Uterus (tissue), 4 donors: ENCODE measurements around the gene BAHCC1. TPM values are rescaled to one million over a fixed set of nuclear protein-coding genes. Genes with fewer than 3 reads are reported as not detected.

Source experiments
- DNase-seq, 2 donors: peaks; one replicate each; pipeline ENCODE4 v3.0.0-alpha.2; 2019 to 2020
- H3K27ac ChIP-seq, 2 donors: fragments of 200-600 bp; sonication (generic); 1 replicate in 1 of 2; 2 replicates in 1 of 2; pipeline ENCODE4 v1.5.1; 2016 to 2018
- H3K27me3 ChIP-seq, 2 donors: fragments of 200-600 bp; sonication (generic); one replicate each; pipeline ENCODE4 v1.5.1; 2018 to 2019; ENCODE audit warnings: control low read depth in 1 of 2
- H3K36me3 ChIP-seq, 2 donors: fragments of 200-600 bp; sonication (generic); one replicate each; pipeline ENCODE4 v1.5.1; 2019; ENCODE audit warnings: control low read depth in 1 of 2
- H3K4me1 ChIP-seq, 2 donors: fragments of 200-600 bp; sonication (generic); one replicate each; pipeline ENCODE4 v1.5.1; 2018 to 2019; ENCODE audit warnings: control low read depth in 1 of 2
- H3K4me3 ChIP-seq, 2 donors: fragments of 200-600 bp; sonication (generic); 1 replicate in 1 of 2; 2 replicates in 1 of 2; pipeline ENCODE4 v1.5.1; 2018 to 2019; ENCODE audit warnings: mild to moderate bottlenecking in 1 of 2
- H3K9me3 ChIP-seq, 2 donors: fragments of 200-600 bp; sonication (generic); one replicate each; pipeline ENCODE4 v1.5.1; 2019; ENCODE audit warnings: control low read depth in 1 of 2
- POLR2A ChIP-seq, 2 donors: fragments of 450-650 bp; IDR thresholded peaks; one replicate each; pipeline ENCODE4 v1.6.1; 2016; ENCODE audit warnings: antibody characterized with exemption in 2 of 2, mild to moderate bottlenecking in 1 of 2, moderate library complexity in 1 of 2
- intact Hi-C: fragments of 100-400 bp; cut with DNase I; formaldehyde crosslinking; loops from one replicate; pipeline ENCODE4 v1.15.1; 2023; ENCODE audit warnings: low total_unique reads
- total RNA-seq, 4 donors: library from RNA; depleted of rRNA in 3 of 4; stranded (reverse); fragments of >200 nt in 3 of 4; gene quantifications; one replicate each; pipeline versions ENCODE4 v1.1.0 to v1.2.4, GENCODE V29; 2014 to 2023
- TF ChIP-seq, protein P1 (sequence below), 4 experiments: fragments of 200-600 bp in 2 of 4; fragments of 450-650 bp in 2 of 4; sonication (generic) in 2 of 4; IDR thresholded peaks; one replicate each; pipeline ENCODE4 v1.5.1; 2016 to 2019; ENCODE audit warnings: antibody characterized with exemption in 4 of 4, mild to moderate bottlenecking in 2 of 4, moderate library complexity in 1 of 4
- donor health status: DM: yes; HTN: yes; CAD: no.

BAHCC1 gene
- total RNA-seq, 4 donors from 2014 or later: 1.5 to 34.1 (median 8.5) TPM

GRCh38 chr17:81455387-81455786 lies 60.1 kb downstream of the BAHCC1 start:
- Histone ChIP-seq H3K9me3 (no peaks in the 10 kb centered on the region), H3K36me3 (no peaks in the 10 kb centered on the region), H3K27me3 (no peaks in the 10 kb centered on the region), H3K4me1 (no peaks in the 10 kb centered on the region), H3K27ac (no peak overlapping the region), H3K4me3 (no peak overlapping the region)
- TF ChIP-seq, protein P1, sequence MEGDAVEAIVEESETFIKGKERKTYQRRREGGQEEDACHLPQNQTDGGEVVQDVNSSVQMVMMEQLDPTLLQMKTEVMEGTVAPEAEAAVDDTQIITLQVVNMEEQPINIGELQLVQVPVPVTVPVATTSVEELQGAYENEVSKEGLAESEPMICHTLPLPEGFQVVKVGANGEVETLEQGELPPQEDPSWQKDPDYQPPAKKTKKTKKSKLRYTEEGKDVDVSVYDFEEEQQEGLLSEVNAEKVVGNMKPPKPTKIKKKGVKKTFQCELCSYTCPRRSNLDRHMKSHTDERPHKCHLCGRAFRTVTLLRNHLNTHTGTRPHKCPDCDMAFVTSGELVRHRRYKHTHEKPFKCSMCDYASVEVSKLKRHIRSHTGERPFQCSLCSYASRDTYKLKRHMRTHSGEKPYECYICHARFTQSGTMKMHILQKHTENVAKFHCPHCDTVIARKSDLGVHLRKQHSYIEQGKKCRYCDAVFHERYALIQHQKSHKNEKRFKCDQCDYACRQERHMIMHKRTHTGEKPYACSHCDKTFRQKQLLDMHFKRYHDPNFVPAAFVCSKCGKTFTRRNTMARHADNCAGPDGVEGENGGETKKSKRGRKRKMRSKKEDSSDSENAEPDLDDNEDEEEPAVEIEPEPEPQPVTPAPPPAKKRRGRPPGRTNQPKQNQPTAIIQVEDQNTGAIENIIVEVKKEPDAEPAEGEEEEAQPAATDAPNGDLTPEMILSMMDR (IDR thresholded peaks at IDR 0.05): no peak
- TF ChIP-seq POLR2A (IDR thresholded peaks at IDR 0.05): no peak
- DNase-seq: no peak
- intact Hi-C loops: no loop called here

DNA sequence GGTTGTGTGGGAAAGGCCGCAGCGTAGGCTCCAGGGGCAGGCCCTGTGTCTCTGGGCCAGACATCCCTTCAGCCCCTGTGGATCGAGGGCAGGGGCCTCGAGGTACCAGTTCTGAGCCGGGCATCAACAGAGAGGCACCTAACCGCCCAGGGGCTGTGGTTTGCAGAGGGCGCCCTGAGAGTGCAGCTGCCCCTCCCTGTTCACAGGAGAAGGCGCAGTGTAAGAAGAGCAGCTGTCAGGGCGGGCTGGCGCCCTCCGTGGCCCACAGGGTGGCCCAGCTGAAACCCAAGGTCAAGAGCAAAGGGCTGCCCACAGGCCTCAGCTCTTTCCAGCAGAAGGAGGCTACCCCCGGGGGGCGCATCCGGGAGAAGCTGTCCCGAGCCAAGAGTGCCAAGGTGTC lies 60.8 kb downstream of the BAHCC1 start:
- Histone ChIP-seq H3K4me1 (no peaks in the 10 kb centered on the region), H3K36me3 (no peaks in the 10 kb centered on the region), H3K27me3 (no peaks in the 10 kb centered on the region), H3K27ac (no peak overlapping the region), H3K9me3 (no peaks in the 10 kb centered on the region), H3K4me3 (no peak overlapping the region)
- intact Hi-C loops: no loop called here
- no peak for TF ChIP-seq POLR2A (IDR thresholded peaks at IDR 0.05)
- TF ChIP-seq, protein P1 (IDR thresholded peaks at IDR 0.05): no peak
- no peak for DNase-seq

GRCh38 chr17:81456798-81457197 lies 61.5 kb downstream of the BAHCC1 start:
- TF ChIP-seq, protein P1 (IDR thresholded peaks at IDR 0.05): no peak
- TF ChIP-seq POLR2A (IDR thresholded peaks at IDR 0.05): no peak
- DNase-seq: no peak
- Histone ChIP-seq H3K27me3 (no peaks in the 10 kb centered on the region), H3K4me1 (no peaks in the 10 kb centered on the region), H3K27ac (no peak overlapping the region), H3K4me3 (no peak overlapping the region), H3K9me3 (no peaks in the 10 kb centered on the region), H3K36me3 (no peaks in the 10 kb centered on the region)
- intact Hi-C loops: no loop called here

DNA sequence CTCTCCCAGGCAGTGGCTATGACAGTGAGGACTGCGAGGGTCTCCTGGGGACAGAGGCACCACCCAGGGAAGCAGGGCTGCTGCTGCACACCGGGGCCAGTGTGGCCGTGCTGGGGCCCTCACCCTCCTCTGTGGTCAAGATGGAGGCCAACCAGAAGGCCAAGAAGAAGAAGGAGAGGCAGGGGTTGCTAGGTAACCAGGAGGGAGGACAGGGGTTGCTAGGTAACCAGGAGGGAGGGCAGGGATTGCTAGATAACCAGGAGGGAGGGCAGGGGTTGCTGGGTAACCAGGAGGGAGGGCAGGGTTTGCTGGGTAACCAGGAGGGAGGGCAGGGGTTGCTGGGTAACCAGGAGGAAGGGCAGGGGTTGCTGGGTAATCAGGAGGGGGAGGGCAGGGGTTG lies 62.1 kb downstream of the BAHCC1 start:
- H3K4me3 ChIP-seq: no peak overlapping the region
- H3K4me1 ChIP-seq: no peaks in the 10 kb centered on the region
- no peak overlapping the region for H3K27ac ChIP-seq
- no peaks in the 10 kb centered on the region for H3K27me3 ChIP-seq
- no peaks in the 10 kb centered on the region for H3K9me3 ChIP-seq
- no peak for DNase-seq
- intact Hi-C loops: no loop called here
- H3K36me3 ChIP-seq: no peaks in the 10 kb centered on the region
- no peak for TF ChIP-seq POLR2A (IDR thresholded peaks at IDR 0.05)
- TF ChIP-seq, protein P1 (IDR thresholded peaks at IDR 0.05): no peak

DNA sequence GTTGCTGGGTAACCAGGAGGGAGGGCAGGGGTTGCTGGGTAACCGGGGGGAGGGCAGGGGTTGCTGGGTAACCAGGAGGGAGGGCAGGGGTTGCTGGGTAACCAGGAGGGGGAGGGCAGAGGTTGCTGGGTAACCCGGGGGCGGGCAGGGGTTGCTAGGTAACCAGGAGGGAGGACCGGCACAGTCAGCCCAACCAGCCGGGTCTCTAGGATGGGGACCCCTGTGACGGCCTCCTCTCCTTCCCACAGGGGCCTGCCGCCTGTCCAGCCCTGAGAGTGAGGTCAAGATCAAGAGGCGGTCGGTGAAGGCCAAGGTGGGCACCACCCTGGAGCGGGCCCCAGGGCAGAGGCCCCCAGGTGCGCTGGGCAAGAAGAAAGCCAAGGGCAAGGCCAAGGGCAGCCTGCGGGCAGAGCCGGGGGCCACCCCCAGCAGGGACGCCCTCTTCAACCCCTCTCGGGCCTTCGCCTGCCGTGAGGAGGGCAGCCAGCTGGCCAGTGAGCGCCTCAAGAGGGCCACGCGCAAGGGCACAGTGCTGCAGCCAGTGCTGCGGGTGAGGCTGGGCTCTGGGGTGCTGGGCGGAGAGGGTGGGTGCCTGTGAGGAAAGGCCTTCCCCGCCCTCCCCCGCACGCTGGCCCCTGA lies 62.8 kb downstream of the BAHCC1 start:
- intact Hi-C loops: no loop called here
- TF ChIP-seq, protein P1 (IDR thresholded peaks at IDR 0.05): no peak
- TF ChIP-seq POLR2A (IDR thresholded peaks at IDR 0.05): no peak
- Histone ChIP-seq H3K4me3 (no peak overlapping the region), H3K27ac (no peak overlapping the region), H3K4me1 (no peaks in the 10 kb centered on the region), H3K27me3 (no peaks in the 10 kb centered on the region), H3K9me3 (no peaks in the 10 kb centered on the region), H3K36me3 (no peaks in the 10 kb centered on the region)
- no peak for DNase-seq
